GM19328 (cell line): Measurements from ENCODE around the gene NACA.
"Not testable (repeated sequence)": the region's sequence is repeated elsewhere in the genome, so short reads cannot be mapped to it uniquely, and the experiment has no call there.

Source experiments
- ATAC-seq: cut with Tn5 transposase; IDR thresholded peaks from one replicate; pipeline ENCODE4 v1.9.1; 2021; ENCODE audit warnings: mild to moderate bottlenecking, moderate library complexity; ENCODE audit not compliant: unreplicated experiment

The NACA gene

DNA sequence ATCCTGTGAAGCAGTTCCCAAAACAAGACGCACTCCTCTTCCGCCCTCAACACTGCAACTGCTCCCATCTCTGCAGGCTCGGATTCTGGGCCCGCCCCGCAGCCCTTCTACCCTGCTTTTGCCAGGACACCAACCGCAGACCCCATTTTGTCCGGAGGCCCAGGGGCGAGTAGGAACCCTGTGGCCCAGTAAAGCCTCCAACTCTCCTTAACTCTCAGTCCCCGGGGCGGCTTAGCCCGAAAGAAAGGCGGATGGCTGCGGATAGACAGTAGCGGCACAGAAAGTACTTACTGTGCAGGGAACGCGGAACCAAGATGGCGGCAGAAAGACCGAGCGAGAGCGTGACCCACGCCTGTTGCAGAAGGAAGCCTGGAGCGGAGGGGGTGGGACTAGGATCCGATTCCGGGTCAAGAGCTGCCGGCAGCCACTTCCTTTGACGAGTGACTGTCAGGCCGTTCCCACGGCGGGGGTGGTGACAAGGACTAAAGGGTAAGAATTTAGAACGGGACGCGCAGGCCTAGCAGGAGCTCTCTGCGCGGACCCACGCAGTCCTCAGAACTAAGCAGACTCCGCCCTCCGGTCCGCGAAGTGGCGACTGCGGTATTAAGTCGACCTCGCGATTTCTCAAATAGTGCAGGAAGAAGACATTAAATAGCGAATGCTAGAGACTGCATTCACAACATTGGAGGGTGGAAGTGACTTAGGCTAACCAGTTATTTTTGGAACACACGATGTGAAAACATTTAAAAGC lies at the start of gene NACA:
NACA (minus strand) TSS at position 328 of the 751 bp plus-strand sequence. CDS start 778 bp downstream, outside the sequence.
- ATAC-seq = peak; percentile 93

- no peak for ATAC-seq
Measured at GRCh38 chr12:56773113-56773512, 48.0 kb upstream of the NACA start.

- no peak for ATAC-seq
Measured at GRCh38 chr12:56772625-56773024, 47.5 kb upstream of the NACA start.

DNA sequence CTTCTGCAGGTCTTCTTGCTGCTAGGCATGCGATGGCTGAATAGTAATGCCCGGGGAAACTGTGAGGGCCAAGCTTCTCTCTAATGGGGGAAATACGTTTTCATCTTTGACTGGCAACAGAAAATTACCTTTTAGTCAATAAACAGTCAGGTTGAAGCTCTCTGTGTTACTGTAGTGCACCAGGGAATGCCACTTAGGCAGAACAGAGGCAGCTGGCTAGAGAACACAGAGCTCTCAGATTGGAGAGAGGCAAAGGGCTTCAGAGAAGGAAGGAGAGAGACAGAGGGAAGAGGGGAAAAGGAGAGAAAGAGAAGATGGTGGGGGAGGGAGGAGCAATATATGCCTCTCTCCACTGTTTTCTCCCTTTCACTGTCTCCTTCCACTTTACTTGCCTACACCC lies 44.8 kb upstream of the NACA start:
- ATAC-seq = no peak

GRCh38 chr12:56768424-56768823 lies 43.3 kb upstream of the NACA start:
- no peak for ATAC-seq

DNA sequence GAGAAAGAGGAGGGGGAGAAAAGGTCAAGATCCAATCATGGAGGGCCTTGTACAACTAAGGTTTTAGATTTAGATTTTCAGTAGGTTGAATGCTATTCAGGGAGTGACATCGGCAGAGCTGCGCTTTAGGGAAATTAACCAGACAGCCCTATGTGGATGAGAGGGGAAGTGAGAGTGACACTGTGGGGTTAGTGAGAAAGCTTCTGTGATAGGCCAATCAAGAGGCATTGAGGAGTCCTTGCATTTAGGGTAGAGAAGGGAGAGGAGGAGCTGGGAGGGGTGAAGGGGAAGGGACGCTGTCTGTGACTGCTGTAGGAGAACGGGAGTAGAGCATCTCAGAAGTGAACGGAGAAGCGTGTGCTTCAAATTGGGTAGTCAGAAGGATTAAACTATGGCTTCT lies 41.4 kb upstream of the NACA start:
- ATAC-seq = peak; percentile 99

- ATAC-seq = no peak
Measured at GRCh38 chr12:56763753-56764657, 38.9 kb upstream of the NACA start.

DNA sequence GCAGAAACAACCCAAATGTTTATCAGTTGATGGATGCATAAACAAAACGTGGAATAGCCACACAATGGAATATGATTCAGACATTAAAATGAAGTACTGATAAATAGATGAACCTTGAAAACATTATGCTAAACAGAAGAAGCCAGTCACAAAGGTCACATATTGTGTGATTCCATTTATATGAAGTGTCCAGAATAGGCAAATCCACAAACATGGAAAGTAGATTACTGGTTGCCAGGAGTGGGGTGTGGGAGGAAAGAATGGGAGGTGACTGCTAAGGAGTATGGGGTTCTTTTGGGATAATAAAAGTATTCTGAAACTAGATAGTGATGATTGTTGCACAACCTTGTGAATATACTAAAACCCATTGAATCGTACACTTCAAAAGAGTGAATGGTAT lies 36.7 kb upstream of the NACA start:
- ATAC-seq = no peak

DNA sequence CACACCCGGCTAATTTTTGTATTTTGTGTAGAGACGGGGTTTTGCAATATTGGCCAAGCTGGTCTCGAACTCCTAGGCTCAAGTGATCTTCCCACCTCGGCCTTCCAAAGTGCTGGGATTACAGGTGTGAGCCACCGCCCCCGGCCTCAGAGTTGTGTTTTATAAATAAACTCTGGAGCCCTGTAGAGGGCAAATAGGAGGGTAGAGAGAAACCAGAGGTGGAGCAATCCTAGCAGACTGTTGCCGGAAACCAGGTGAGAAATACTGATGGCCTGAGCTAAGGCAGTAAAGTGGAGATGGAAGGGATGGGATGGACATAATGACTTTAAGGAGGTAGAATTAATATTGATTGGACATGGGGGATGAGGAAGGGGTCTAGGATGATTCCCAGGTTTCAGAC lies 35.4 kb upstream of the NACA start:
- ATAC-seq = no peak

DNA sequence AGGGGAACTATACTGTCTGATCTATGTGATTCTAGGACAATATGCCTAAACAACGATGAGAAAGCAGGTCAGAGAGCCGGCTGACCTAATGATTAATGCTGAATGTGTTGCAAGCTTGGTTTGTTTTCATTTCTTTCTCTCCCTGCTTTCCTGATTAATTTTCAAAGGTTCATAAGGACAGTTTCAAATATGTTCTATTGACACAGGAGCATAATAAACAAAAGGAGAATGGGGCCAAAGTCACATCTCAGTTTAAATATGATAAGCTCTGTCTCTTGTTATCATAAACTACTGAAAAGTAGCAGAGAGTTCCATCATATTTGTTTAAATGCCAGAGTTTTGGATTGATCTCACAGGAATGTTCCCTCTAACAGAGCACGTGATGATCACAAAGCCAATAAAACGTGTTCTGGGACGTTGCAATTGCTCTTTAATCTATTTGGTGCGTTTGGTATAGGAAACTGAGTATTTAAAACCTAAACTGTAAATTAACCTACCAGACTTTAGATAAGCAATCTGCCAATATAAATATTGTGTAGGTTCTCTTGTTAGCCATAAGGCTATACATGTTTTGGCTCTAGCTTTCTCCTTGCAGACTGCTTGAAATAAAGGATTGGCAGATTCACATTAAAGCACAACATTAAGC lies 34.3 kb upstream of the NACA start:
- no peak for ATAC-seq

DNA sequence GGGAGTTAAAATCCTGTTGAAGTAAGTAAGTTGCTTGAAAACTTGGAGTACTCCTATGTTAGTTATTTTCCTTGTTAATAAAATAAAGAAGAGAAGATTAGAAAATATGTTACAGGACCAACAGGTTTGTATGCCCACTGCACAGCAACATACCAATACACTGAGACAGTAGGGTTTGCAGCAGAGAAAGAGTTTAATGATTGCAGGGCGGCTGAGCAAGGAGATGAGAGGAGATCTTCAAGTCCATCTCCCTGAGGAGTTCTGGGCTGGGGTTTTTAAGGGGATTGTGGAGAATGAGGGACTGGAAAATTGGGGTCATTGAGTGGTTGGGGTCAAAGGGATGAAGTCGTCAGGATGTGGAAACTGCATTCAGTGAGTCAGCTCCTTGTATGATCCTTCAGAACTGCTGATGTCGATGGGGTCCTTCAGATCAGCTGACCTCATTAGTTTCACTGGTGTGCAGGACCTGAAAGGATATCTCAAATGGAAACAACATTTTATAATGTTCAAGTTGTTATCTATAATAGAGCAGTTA lies 33.7 kb upstream of the NACA start:
- ATAC-seq = no peak

DNA sequence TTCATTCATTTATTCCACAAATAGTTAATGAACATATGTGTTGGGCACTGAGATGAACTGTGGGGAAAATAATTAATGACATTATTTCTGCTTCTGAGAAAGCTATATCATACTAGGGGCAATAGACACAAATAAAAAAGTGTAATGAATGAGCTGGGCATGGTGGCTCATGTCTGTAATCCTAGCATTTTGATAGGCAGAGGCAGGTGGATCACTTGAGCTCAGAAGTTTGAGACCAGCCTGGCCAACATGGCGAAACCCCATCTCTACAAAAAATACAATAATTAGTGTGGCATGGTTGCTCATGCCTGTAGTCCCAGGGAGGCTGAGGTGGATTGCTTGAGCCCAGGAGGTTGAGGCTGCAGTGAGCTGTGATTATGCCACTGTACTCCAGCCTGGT lies 32.9 kb upstream of the NACA start:
- ATAC-seq = not testable (repeated sequence)

GRCh38 chr12:56753566-56753965 lies 28.5 kb upstream of the NACA start:
- ATAC-seq = no peak

DNA sequence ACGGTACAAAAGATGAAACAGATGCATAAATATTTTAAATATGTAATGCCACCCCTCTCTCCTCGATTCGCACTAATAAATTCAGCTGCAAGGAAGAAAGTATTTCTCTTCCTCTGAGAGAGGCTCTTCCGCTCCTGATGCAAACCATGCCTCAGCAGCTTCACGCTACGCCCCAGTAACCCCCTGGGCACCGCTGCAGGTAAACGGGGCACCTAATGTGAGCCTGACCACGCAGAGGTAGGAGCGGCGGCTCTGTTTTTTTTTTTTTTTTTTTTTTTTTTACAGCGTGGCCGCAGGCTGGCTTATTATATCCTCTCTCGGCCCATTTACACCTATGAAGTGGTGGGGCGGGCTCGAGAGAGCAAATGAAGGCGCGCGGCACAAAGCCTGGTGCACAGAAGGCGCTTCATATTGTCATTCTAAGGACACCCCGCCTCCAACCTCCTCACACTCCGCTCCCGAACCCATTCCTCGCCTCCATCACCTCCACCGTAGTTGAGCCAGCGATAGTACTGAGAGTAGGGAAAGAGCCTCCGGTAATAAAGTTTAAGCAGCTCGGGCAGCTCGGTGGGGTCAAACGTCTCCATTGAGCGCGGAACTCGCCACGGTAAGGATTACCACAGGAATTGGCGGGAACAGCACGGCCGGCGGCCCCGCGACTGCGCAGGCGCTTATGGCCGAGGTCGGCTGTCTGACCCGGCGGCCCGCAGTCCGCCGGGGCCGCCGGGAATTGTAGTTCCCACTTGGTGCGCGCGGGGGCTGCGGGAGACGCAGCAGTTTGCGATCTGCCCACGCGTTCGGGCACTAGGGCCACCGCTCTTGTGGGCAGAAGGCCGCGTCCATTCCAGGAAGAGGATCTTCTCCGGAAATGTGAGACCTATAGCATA lies 26.9 kb upstream of the NACA start, which contains the start of gene PRIM1:
PRIM1 (minus strand) TSS at position 612 of the 887 bp plus-strand sequence; CDS start at position 587, 25 bp downstream.
- peak; percentile 75 for ATAC-seq

- ATAC-seq = not testable (repeated sequence)
Measured at GRCh38 chr12:56750596-56750995, 25.5 kb upstream of the NACA start.

DNA sequence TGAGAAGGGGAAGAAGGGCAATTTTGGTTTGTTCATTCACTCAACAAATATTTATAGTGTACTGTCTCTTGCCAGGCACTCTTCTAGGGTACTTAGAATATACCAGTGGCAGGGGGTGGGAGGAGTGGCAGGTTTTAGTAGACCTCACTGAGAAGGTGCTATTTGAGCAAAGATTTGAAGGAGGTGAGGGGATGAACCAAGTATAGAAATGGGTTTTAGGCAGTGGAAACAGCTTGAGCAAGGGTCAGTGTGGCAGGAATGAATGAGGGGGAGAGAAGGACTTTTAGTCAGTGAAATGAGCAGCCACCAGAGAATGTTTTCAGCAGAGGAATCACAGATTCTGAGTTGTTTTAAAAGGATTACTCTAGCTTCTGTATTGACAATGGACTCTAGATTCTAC lies 24.8 kb upstream of the NACA start:
- ATAC-seq = no peak

DNA sequence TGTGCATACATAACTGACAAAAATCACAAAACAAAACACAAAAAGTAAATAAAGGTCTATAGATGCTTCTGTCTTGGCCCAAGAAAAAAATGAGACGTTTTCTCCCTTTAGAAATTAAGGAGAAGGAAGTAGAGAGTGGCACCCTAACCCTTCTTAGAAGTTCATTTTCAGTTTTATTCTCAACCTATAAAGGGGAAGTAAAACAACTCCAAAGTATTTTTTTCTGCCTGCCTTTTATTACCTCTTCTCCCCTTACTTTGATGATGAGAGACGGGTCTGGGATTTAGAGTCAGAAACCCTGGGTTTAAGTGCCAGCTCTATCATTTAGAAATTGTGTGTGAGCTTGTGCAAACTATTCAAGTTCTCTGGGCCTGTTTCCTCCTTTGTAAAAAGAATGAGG lies 24.3 kb upstream of the NACA start:
- no peak for ATAC-seq

DNA sequence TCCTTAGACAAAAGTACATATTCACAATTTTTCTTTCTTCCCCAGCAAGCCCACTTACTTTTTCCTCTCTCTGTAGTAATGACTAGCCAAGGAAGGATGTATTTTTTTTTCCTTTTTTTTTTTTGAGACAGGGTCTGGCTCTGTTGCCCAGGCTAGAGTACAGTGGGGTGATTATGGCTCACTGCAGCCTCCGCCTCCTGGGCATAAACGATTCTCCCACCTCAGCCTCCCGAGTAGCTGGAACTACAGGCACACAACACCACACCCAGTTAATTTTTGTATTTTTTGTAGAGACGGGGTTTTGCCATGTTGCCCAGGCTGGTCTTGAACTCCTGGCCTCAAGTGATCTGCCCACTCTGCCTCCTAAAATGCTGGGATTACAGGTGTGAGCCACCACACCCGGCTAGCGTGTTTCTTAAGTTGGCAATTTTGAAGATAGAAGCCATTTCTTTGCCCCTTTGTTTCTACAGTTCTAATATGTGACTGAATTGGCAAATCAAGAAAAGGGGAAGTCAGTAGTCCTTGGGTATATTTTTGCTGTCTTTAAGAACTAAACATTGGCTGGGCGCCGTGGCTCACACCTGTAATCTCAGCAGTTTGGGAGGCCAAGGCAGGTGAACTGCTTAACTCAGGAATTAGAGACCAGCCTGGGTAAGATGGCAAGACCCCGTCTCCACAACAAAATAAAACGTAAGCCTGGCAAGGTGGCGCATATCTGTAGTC lies 3.2 kb upstream of the NACA start:
- ATAC-seq = no peak

DNA sequence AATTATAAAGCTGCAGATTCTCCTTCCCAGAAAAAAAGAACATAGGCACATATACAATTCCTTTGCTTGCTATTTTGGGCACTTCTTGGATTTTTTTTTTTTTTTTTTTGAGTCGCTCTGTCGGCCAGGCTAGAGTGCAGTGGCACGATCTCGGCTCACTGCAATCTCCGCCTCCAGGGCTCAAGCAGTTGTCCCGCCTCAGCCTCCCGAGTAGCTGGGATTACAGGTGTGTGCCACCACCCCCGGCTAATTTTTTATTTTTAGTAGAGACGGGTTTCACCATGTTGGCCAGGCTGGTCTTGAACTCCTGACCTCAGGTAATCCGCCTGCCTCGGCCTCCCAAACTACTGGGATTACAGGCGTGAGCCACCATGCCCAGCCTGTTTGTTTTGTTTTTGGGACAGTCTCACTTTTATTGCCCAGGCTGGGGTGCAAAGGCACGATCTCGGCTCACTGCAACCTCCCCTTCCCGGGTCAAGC lies 1.1 kb upstream of the NACA start:
- ATAC-seq = not testable (repeated sequence)
